Stimulated activated CD4-positive, alpha-beta T cell treated with anti-CD3 and anti-CD28 coated beads, Interleukin-1b, Interleukin-23, amount 100 ng/mL, for 1 hour (primary cell): ENCODE measurements around the gene ZIC5.

Source experiments
- DNase-seq, 2 donors: peaks; one replicate each; pipeline ENCODE4 v3.0.0-alpha.2; 2020; ENCODE audit warnings: low read depth in 2 of 2

ZIC5 gene

GRCh38 chr13:99976575-99976974 lies 5.0 kb upstream of the ZIC5 start:
- DNase-seq, result no peak

- no peak for DNase-seq
These were observed 4.1 kb upstream of the ZIC5 start for GRCh38 chr13:99975626-99976025.

- DNase-seq, result no peak
These were observed 3.5 kb upstream of the ZIC5 start for GRCh38 chr13:99974939-99975561.

- DNase-seq, result no peak
These were observed 2.9 kb upstream of the ZIC5 start for GRCh38 chr13:99974296-99974938.

- DNase-seq, result no peak
These were observed 2.2 kb upstream of the ZIC5 start for GRCh38 chr13:99973808-99974185.

GRCh38 chr13:99973163-99973807 lies 1.7 kb upstream of the ZIC5 start:
- no peak for DNase-seq

- no peak for DNase-seq
These were observed 694 bp upstream of the ZIC5 start for GRCh38 chr13:99972190-99972731.

- no peak for DNase-seq
These were observed 654 bp downstream of the ZIC5 start for GRCh38 chr13:99970651-99971575.

- DNase-seq, result no peak
These were observed 1.5 kb downstream of the ZIC5 start for GRCh38 chr13:99969919-99970650.

GRCh38 chr13:99969453-99969918 lies 2.1 kb downstream of the ZIC5 start:
- DNase-seq, result no peak

- no peak for DNase-seq
These were observed 2.8 kb downstream of the ZIC5 start for GRCh38 chr13:99968521-99969452.

GRCh38 chr13:99967869-99968520 lies 3.6 kb downstream of the ZIC5 start:
- no peak for DNase-seq

GRCh38 chr13:99967498-99967868 lies 4.1 kb downstream of the ZIC5 start:
- DNase-seq, result no peak

- DNase-seq, result no peak
These were observed 5.3 kb downstream of the ZIC5 start for GRCh38 chr13:99966064-99966805.

GRCh38 chr13:99965329-99966000 lies 6.1 kb downstream of the ZIC5 start:
- no peak for DNase-seq

GRCh38 chr13:99963816-99964339 lies 7.7 kb downstream of the ZIC5 start:
- no peak for DNase-seq

- DNase-seq, result no peak
These were observed 9.3 kb downstream of the ZIC5 start for GRCh38 chr13:99962242-99962641.

GRCh38 chr13:99961636-99962035 lies 9.9 kb downstream of the ZIC5 start:
- no peak for DNase-seq
